GM12878 (cell line): ENCODE data around the gene CCND2. TPM values are rescaled to one million over a fixed set of nuclear protein-coding genes. Genes with fewer than 3 reads are reported as not detected.

Source experiments
- BACH1 ChIP-seq: fragments of 450-650 bp; IDR thresholded peaks from 2 replicates; pipeline ENCODE4 v1.6.1; 2017; ENCODE audit warnings: mild to moderate bottlenecking, borderline replicate concordance
- BCL11A ChIP-seq: IDR thresholded peaks from 2 replicates; pipeline ENCODE4 v1.6.1; 2011; ENCODE audit warnings: low read depth, low read length
- CREB1 ChIP-seq: IDR thresholded peaks from 2 replicates; pipeline ENCODE4 v1.6.1; 2012; ENCODE audit warnings: low read depth, mild to moderate bottlenecking, inconsistent platforms
- EP300 ChIP-seq, 2 experiments: fragments of 150-350 bp in 1 of 2; IDR thresholded peaks; 2 replicates each; pipeline ENCODE4 v1.6.1; 2011 to 2012; ENCODE audit warnings: low read depth in 2 of 2, low read length in 2 of 2, borderline replicate concordance in 1 of 2, improper control_type of control experiment in 1 of 2, inconsistent platforms in 1 of 2; ENCODE audit not compliant: control insufficient read depth in 1 of 2
- ETV6 ChIP-seq, 2 experiments: fragments of 450-650 bp in 1 of 2; IDR thresholded peaks in 1 of 2; conservative IDR thresholded peaks in 1 of 2; 2 replicates each; pipeline ENCODE4 v1.6.1; 2014; ENCODE audit warnings: antibody characterized with exemption in 1 of 2, borderline replicate concordance in 1 of 2, low read depth in 1 of 2, mild to moderate bottlenecking in 1 of 2, moderate library complexity in 1 of 2
- MEF2A ChIP-seq: IDR thresholded peaks from 2 replicates; pipeline ENCODE4 v1.6.1; 2011; ENCODE audit warnings: low read depth, mild to moderate bottlenecking, low read length, moderate library complexity; ENCODE audit not compliant: insufficient read depth
- MEF2B ChIP-seq: fragments of 450-650 bp; IDR thresholded peaks from 2 replicates; pipeline ENCODE4 v1.6.1; 2018; ENCODE audit warnings: mild to moderate bottlenecking, moderate library complexity; ENCODE audit not compliant: partially characterized antibody, poor library complexity, severe bottlenecking
- MTA3 ChIP-seq: IDR thresholded peaks from 2 replicates; pipeline ENCODE4 v1.6.1; 2012; ENCODE audit warnings: low read length, inconsistent platforms, borderline replicate concordance
- MXI1 ChIP-seq: fragments of 150-350 bp; IDR thresholded peaks from 2 replicates; pipeline ENCODE4 v1.6.1; 2011; ENCODE audit warnings: low read depth, mild to moderate bottlenecking, inconsistent platforms, low read length, improper control_type of control experiment
- NFIC ChIP-seq: IDR thresholded peaks from 2 replicates; pipeline ENCODE4 v1.6.1; 2012; ENCODE audit warnings: low read depth, mild to moderate bottlenecking, inconsistent platforms, low read length, moderate library complexity
- NFYA ChIP-seq: IDR thresholded peaks from 2 replicates; pipeline ENCODE4 v1.6.1; 2011; ENCODE audit warnings: low read depth, mild to moderate bottlenecking, low read length, improper control_type of control experiment, borderline replicate concordance
- RAD51 ChIP-seq: fragments of 450-650 bp; IDR thresholded peaks from 2 replicates; pipeline ENCODE4 v1.6.1; 2016; ENCODE audit warnings: moderate library complexity, mild to moderate bottlenecking, inconsistent platforms
- SREBF2 ChIP-seq: IDR thresholded peaks from 2 replicates; pipeline ENCODE4 v1.6.1; 2012; ENCODE audit warnings: mild to moderate bottlenecking, low read length
- SUZ12 ChIP-seq: fragments of 200-600 bp; sonication (generic); IDR thresholded peaks from one replicate; pipeline ENCODE4 v1.6.1; 2018; ENCODE audit warnings: antibody characterized with exemption, mild to moderate bottlenecking; ENCODE audit not compliant: unreplicated experiment
- TCF12 ChIP-seq: IDR thresholded peaks from 2 replicates; pipeline ENCODE4 v1.6.1; 2011; ENCODE audit warnings: low read depth, mild to moderate bottlenecking, low read length
- ZBED1 ChIP-seq: IDR thresholded peaks from 2 replicates; pipeline ENCODE4 v1.6.1; 2016; ENCODE audit warnings: borderline replicate concordance
- ZNF217 ChIP-seq: fragments of 450-650 bp; IDR thresholded peaks from 2 replicates; pipeline ENCODE4 v1.6.1; 2017; ENCODE audit warnings: antibody characterized with exemption, mild to moderate bottlenecking
- ZNF24 ChIP-seq: fragments of 450-650 bp; IDR thresholded peaks from 2 replicates; pipeline ENCODE4 v1.6.1; 2017; ENCODE audit warnings: antibody characterized with exemption, mild to moderate bottlenecking
- polyA plus RNA-seq, 11 experiments: library from polyadenylated mRNA; depleted of rRNA in 4 of 11; unstranded in 6 of 11; stranded (reverse) in 5 of 11; fragments of >200 nt; fragmentation: Nextera tagmentation in 4 of 11; fragmentation: Illumina TruSeq in 1 of 11; extraction: Ambion mirVana in 4 of 11; extraction: Trizol in 1 of 11; gene quantifications; 1 replicate in 1 of 11; 2 replicates in 10 of 11; pipeline versions ENCODE4 v1.2.1 to v1.2.3, GENCODE V29; 2011 to 2016; ENCODE audit warnings: inconsistent platforms in 2 of 11, missing spikeins in 2 of 11, low read depth in 1 of 11
- total RNA-seq, 4 experiments: library from RNA; depleted of rRNA in 3 of 4; stranded (reverse); fragments of >200 nt in 3 of 4; fragmentation: Illumina TruSeq in 1 of 4; extraction: Trizol in 1 of 4; gene quantifications; 2 replicates each; pipeline versions ENCODE4 v1.2.1 to v1.2.3, GENCODE V29; 2013 to 2021
- TF ChIP-seq, protein P1 (sequence below): fragments of 450-650 bp; IDR thresholded peaks from 2 replicates; pipeline ENCODE4 v1.6.1; 2018; ENCODE audit warnings: borderline replicate concordance, mild to moderate bottlenecking; ENCODE audit not compliant: partially characterized antibody
- TF ChIP-seq, protein P2 (sequence below): fragments of 450-650 bp; IDR thresholded peaks from 2 replicates; pipeline ENCODE4 v1.6.1; 2017; ENCODE audit warnings: antibody characterized with exemption, mild to moderate bottlenecking, moderate library complexity
- TF ChIP-seq, protein P3 (sequence below): IDR thresholded peaks from 2 replicates; pipeline ENCODE4 v1.6.1; 2011; ENCODE audit warnings: low read depth, low read length, improper control_type of control experiment, borderline replicate concordance
- TF ChIP-seq, protein P4 (sequence below): fragments of 450-650 bp; IDR thresholded peaks from 2 replicates; pipeline ENCODE4 v1.6.1; 2017; ENCODE audit warnings: low read depth, mild to moderate bottlenecking, moderate library complexity

The CCND2 gene
- total and polyA plus RNA-seq, 10 of the 15 experiments (the other 5 are each of a cell fraction or from before 2014, with no cell fraction given) = 30.1 to 263 (median 152) TPM

DNA sequence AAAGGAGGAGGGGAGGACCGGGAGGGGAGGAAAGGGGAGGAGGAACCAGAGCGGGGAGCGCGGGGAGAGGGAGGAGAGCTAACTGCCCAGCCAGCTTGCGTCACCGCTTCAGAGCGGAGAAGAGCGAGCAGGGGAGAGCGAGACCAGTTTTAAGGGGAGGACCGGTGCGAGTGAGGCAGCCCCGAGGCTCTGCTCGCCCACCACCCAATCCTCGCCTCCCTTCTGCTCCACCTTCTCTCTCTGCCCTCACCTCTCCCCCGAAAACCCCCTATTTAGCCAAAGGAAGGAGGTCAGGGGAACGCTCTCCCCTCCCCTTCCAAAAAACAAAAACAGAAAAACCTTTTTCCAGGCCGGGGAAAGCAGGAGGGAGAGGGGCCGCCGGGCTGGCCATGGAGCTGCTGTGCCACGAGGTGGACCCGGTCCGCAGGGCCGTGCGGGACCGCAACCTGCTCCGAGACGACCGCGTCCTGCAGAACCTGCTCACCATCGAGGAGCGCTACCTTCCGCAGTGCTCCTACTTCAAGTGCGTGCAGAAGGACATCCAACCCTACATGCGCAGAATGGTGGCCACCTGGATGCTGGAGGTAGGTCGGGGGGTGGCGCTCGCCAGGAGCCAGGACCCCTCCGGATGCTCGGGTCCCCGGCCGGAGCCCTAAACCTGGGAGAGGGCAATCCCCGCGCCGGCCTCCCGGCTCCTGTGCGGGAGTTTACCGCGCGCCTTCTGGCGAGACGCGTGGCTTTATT is at the start of gene CCND2 (continued):
- TF ChIP-seq, protein P1, sequence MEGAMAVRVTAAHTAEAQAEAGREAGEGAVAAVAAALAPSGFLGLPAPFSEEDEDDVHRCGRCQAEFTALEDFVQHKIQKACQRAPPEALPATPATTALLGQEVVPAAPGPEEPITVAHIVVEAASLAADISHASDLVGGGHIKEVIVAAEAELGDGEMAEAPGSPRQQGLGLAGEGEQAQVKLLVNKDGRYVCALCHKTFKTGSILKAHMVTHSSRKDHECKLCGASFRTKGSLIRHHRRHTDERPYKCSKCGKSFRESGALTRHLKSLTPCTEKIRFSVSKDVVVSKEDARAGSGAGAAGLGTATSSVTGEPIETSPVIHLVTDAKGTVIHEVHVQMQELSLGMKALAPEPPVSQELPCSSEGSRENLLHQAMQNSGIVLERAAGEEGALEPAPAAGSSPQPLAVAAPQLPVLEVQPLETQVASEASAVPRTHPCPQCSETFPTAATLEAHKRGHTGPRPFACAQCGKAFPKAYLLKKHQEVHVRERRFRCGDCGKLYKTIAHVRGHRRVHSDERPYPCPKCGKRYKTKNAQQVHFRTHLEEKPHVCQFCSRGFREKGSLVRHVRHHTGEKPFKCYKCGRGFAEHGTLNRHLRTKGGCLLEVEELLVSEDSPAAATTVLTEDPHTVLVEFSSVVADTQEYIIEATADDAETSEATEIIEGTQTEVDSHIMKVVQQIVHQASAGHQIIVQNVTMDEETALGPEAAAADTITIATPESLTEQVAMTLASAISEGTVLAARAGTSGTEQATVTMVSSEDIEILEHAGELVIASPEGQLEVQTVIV = no peak
- TF ChIP-seq BACH1 (peak; percentile 91), MXI1 (no peak), MEF2B (no peak), SREBF2 (no peak), MEF2A (no peak), TCF12 (no peak), NFYA (no peak), RAD51 (no peak), ZBED1 (0 out of 2 replicates have a peak, but pooled peaks have one; percentile 38), MTA3 (no peak), SUZ12 (no peak), NFIC (no peak), CREB1 (peak; percentile 73; the same call in 1 of the 2 replicates), EP300 (IDR thresholded peaks at IDR 0.05; ENCODE audit: borderline replicate concordance in 1 of 2, control insufficient read depth in 1 of 2, low read depth in 2 of 2, low read length in 2 of 2) (0 out of 4 replicates have a peak, but pooled peaks of 1 of the 2 experiments have one; percentile 28), ZNF217 (no peak), ETV6 (conservative IDR thresholded peaks at IDR 0.05 in 1 of 2, IDR thresholded peaks at IDR 0.05 in 1 of 2; ENCODE audit: borderline replicate concordance in 1 of 2, low read depth in 1 of 2) (no peak), BCL11A (0 out of 2 replicates have a peak, but pooled peaks have one; percentile 31), ZNF24 (no peak)
- TF ChIP-seq, protein P2, sequence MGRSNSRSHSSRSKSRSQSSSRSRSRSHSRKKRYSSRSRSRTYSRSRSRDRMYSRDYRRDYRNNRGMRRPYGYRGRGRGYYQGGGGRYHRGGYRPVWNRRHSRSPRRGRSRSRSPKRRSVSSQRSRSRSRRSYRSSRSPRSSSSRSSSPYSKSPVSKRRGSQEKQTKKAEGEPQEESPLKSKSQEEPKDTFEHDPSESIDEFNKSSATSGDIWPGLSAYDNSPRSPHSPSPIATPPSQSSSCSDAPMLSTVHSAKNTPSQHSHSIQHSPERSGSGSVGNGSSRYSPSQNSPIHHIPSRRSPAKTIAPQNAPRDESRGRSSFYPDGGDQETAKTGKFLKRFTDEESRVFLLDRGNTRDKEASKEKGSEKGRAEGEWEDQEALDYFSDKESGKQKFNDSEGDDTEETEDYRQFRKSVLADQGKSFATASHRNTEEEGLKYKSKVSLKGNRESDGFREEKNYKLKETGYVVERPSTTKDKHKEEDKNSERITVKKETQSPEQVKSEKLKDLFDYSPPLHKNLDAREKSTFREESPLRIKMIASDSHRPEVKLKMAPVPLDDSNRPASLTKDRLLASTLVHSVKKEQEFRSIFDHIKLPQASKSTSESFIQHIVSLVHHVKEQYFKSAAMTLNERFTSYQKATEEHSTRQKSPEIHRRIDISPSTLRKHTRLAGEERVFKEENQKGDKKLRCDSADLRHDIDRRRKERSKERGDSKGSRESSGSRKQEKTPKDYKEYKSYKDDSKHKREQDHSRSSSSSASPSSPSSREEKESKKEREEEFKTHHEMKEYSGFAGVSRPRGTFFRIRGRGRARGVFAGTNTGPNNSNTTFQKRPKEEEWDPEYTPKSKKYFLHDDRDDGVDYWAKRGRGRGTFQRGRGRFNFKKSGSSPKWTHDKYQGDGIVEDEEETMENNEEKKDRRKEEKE = no peak
- TF ChIP-seq, protein P3, sequence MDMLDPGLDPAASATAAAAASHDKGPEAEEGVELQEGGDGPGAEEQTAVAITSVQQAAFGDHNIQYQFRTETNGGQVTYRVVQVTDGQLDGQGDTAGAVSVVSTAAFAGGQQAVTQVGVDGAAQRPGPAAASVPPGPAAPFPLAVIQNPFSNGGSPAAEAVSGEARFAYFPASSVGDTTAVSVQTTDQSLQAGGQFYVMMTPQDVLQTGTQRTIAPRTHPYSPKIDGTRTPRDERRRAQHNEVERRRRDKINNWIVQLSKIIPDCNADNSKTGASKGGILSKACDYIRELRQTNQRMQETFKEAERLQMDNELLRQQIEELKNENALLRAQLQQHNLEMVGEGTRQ = no peak
- TF ChIP-seq, protein P4, sequence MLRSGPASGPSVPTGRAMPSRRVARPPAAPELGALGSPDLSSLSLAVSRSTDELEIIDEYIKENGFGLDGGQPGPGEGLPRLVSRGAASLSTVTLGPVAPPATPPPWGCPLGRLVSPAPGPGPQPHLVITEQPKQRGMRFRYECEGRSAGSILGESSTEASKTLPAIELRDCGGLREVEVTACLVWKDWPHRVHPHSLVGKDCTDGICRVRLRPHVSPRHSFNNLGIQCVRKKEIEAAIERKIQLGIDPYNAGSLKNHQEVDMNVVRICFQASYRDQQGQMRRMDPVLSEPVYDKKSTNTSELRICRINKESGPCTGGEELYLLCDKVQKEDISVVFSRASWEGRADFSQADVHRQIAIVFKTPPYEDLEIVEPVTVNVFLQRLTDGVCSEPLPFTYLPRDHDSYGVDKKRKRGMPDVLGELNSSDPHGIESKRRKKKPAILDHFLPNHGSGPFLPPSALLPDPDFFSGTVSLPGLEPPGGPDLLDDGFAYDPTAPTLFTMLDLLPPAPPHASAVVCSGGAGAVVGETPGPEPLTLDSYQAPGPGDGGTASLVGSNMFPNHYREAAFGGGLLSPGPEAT = peak; percentile 15; the same call in 1 of the 2 replicates
